Measurements from ENCODE around the gene FNDC10. TPM values are rescaled to one million over a fixed set of nuclear protein-coding genes. Genes with fewer than 3 reads are reported as not detected.

The FNDC10 gene
- total and polyA plus RNA-seq, 2 donors from 2014 or later: 2.6 to 18.2 TPM

DNA sequence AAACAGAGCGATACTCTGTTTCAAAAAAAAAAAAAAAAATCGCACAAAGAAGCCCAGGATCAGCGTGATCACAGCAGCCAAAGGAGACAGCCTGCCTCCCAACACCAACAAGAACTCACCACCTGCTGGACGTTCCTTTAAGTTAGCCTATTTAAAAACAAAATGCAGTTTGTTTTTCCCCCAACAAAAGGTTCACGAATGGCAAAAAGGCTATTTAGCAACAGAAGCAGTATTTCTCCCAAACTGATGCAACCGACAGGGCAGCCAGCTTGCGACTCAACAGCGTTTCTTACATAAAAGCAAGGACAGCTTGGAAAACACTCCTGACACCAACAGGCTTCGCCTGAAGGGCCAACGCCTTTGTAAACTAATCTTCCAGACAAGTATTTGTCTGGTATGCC, 32.0 kb downstream of the FNDC10 start:
- Histone ChIP-seq H3K36me3 (ENCODE audit: control insufficient read depth in 2 of 3, insufficient read depth in 3 of 3, low read length in 3 of 3) (peaks cover 3 to 16% (median 15%) of the 10 kb centered on the region in 3 donors), H3K9me3 (ENCODE audit: control insufficient read depth in 2 of 3, insufficient read depth in 1 of 3, low read length in 3 of 3) (no peaks in the 10 kb centered on the region), H3K4me1 (ENCODE audit: control insufficient read depth in 2 of 3, insufficient read depth in 2 of 3, low read depth in 1 of 3, low read length in 3 of 3) (peaks cover 0 to 9% (median 0%) of the 10 kb centered on the region in 3 donors), H3K9ac (ENCODE audit: low read length in 3 of 3) (no peak overlapping the region), H3K27ac (ENCODE audit: low read depth in 2 of 2, low read length in 2 of 2) (no peak overlapping the region), H3K27me3 (ENCODE audit: control insufficient read depth, insufficient read depth, low read length) (no peaks in the 10 kb centered on the region), H3K4me3 (ENCODE audit: low read length in 3 of 3) (no peak overlapping the region)
- FAIRE-seq (no peak), DNase-seq (no peak)
- TF ChIP-seq, protein P1, sequence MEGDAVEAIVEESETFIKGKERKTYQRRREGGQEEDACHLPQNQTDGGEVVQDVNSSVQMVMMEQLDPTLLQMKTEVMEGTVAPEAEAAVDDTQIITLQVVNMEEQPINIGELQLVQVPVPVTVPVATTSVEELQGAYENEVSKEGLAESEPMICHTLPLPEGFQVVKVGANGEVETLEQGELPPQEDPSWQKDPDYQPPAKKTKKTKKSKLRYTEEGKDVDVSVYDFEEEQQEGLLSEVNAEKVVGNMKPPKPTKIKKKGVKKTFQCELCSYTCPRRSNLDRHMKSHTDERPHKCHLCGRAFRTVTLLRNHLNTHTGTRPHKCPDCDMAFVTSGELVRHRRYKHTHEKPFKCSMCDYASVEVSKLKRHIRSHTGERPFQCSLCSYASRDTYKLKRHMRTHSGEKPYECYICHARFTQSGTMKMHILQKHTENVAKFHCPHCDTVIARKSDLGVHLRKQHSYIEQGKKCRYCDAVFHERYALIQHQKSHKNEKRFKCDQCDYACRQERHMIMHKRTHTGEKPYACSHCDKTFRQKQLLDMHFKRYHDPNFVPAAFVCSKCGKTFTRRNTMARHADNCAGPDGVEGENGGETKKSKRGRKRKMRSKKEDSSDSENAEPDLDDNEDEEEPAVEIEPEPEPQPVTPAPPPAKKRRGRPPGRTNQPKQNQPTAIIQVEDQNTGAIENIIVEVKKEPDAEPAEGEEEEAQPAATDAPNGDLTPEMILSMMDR (IDR thresholded peaks at IDR 0.05; ENCODE audit: borderline replicate concordance, extremely low read depth, insufficient read depth): no peak
- intact Hi-C loops (cut with DNase I): no loop called here

DNA sequence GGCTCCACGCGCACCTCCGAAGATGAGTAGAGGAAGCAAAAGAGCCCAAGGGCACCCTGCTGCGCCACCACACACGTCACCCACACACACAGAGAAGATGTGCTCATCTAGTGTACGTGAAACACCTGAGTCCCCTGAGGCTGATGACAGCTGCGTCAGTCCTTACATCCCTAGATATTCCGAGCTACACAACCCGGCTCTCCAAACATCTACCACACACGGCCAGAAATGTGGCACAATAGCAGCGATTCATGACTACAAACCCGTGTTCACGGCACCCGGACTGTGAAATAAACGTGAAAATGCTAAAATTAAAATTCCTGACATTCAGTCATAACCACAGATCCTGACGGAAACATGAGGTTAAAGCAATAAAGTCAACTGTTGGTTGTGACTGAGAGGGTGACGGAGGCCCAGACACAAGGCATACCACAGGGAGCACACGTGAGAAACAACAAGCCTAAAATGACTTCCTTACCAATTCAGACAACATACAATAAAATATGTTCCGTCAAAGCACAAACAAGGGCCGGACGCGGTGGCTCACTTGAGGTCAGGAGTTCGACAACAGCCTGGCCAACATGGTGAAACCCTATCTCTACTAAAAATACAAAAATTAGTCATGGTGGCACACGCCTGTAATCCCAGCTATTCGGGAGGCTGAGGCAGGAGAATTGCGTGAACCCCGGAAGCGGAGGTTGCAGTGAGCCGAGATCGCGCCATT, 32.6 kb downstream of the FNDC10 start:
- no peaks in the 10 kb centered on the region for H3K9me3 ChIP-seq (ENCODE audit: control insufficient read depth in 2 of 3, insufficient read depth in 1 of 3, low read length in 3 of 3)
- peaks cover 0 to 9% (median 0%) of the 10 kb centered on the region in 3 donors for H3K4me1 ChIP-seq (ENCODE audit: control insufficient read depth in 2 of 3, insufficient read depth in 2 of 3, low read depth in 1 of 3, low read length in 3 of 3)
- no peak overlapping the region for H3K4me3 ChIP-seq (ENCODE audit: low read length in 3 of 3)
- DNase-seq (no peak), FAIRE-seq (no peak)
- intact Hi-C loops (cut with DNase I): no loop called here
- H3K27ac ChIP-seq (ENCODE audit: low read depth in 2 of 2, low read length in 2 of 2): no peak overlapping the region
- no peak overlapping the region for H3K9ac ChIP-seq (ENCODE audit: low read length in 3 of 3)
- TF ChIP-seq, protein P1 (IDR thresholded peaks at IDR 0.05; ENCODE audit: borderline replicate concordance, extremely low read depth, insufficient read depth): no peak
- H3K27me3 ChIP-seq (ENCODE audit: control insufficient read depth, insufficient read depth, low read length): no peaks in the 10 kb centered on the region
- peaks cover 3 to 22% (median 19%) of the 10 kb centered on the region in 3 donors for H3K36me3 ChIP-seq (ENCODE audit: control insufficient read depth in 2 of 3, insufficient read depth in 3 of 3, low read length in 3 of 3)

GRCh38 chr1:1565340-1565739, 34.6 kb downstream of the FNDC10 start:
- H3K9ac ChIP-seq (ENCODE audit: low read length in 3 of 3): no peak overlapping the region
- H3K9me3 ChIP-seq (ENCODE audit: control insufficient read depth in 2 of 3, insufficient read depth in 1 of 3, low read length in 3 of 3): no peaks in the 10 kb centered on the region
- TF ChIP-seq, protein P1 (IDR thresholded peaks at IDR 0.05; ENCODE audit: borderline replicate concordance, extremely low read depth, insufficient read depth): no peak
- H3K27ac ChIP-seq (ENCODE audit: low read depth in 2 of 2, low read length in 2 of 2): no peak overlapping the region
- DNase-seq (no peak), FAIRE-seq (no peak)
- H3K27me3 ChIP-seq (ENCODE audit: control insufficient read depth, insufficient read depth, low read length): no peaks in the 10 kb centered on the region
- H3K4me3 ChIP-seq (ENCODE audit: low read length in 3 of 3): no peak overlapping the region
- H3K36me3 ChIP-seq (ENCODE audit: control insufficient read depth in 2 of 3, insufficient read depth in 3 of 3, low read length in 3 of 3): peaks cover 3 to 28% (median 23%) of the 10 kb centered on the region in 3 donors
- intact Hi-C loops (cut with DNase I): no loop called here
- peaks cover 0 to 9% (median 0%) of the 10 kb centered on the region in 3 donors for H3K4me1 ChIP-seq (ENCODE audit: control insufficient read depth in 2 of 3, insufficient read depth in 2 of 3, low read depth in 1 of 3, low read length in 3 of 3)
